ENCODE data around the gene MET. TPM values are rescaled to one million over a fixed set of nuclear protein-coding genes. Genes with fewer than 3 reads are reported as not detected.
A peak's percentile ranks its signal among the peaks of the same experiment; 100 is the strongest.

MET gene
- total and polyA plus RNA-seq, 8 donors, result 2.0 to 23.5 (median 13.4) TPM

GRCh38 chr7:116790025-116790424 lies 118.0 kb downstream of the MET start:
- intact Hi-C loops (cut with DNase I), result no loop called here
- FAIRE-seq (no peak), DNase-seq (no peak), ATAC-seq (no peak)
- H3K27me3 ChIP-seq, result no peaks in the 10 kb centered on the region
- TF ChIP-seq CTCF (IDR thresholded peaks at IDR 0.05), result no peak
- no peaks in the 10 kb centered on the region for H3K36me3 ChIP-seq
- peaks cover 0 to 12% (median 0%) of the 10 kb centered on the region in 3 donors for H3K4me1 ChIP-seq
- WGBS, 2 donors, result 94 to 99% methylated on average over 3 of the region's 3 CpGs
- H3K4me3 ChIP-seq, result no peak overlapping the region
- H3K9me3 ChIP-seq, result no peaks in the 10 kb centered on the region
- H3K27ac ChIP-seq, result no peak overlapping the region

- WGBS, 2 donors, result 97 to 98% methylated on average over 4 of the region's 4 CpGs
- H3K27me3 ChIP-seq, result no peaks in the 10 kb centered on the region
- DNase-seq (no peak), ATAC-seq (no peak), FAIRE-seq (no peak)
- H3K4me3 ChIP-seq, result no peak overlapping the region
- H3K27ac ChIP-seq, result no peak overlapping the region
- no peak for TF ChIP-seq CTCF (IDR thresholded peaks at IDR 0.05)
- H3K4me1 ChIP-seq, result peaks cover 0 to 11% (median 0%) of the 10 kb centered on the region in 3 donors
- H3K9me3 ChIP-seq, result no peaks in the 10 kb centered on the region
- no peaks in the 10 kb centered on the region for H3K36me3 ChIP-seq
- intact Hi-C loops (cut with DNase I), result no loop called here
Measured at GRCh38 chr7:116792813-116793212, 120.8 kb downstream of the MET start.

- intact Hi-C loops (cut with DNase I), result no loop called here
- FAIRE-seq (no peak), DNase-seq (no peak), ATAC-seq (no peak)
- no peaks in the 10 kb centered on the region for H3K36me3 ChIP-seq
- H3K9me3 ChIP-seq, result no peaks in the 10 kb centered on the region
- H3K4me1 ChIP-seq, result peaks cover 0 to 5% (median 0%) of the 10 kb centered on the region in 3 donors
- WGBS, 2 donors, result 87 to 92% methylated on average over 5 of the region's 5 CpGs
- H3K27ac ChIP-seq, result no peak overlapping the region
- H3K4me3 ChIP-seq, result no peak overlapping the region
- TF ChIP-seq CTCF (IDR thresholded peaks at IDR 0.05), result no peak
- H3K27me3 ChIP-seq, result no peaks in the 10 kb centered on the region
Measured at GRCh38 chr7:116793795-116794340, 121.9 kb downstream of the MET start.

GRCh38 chr7:116796471-116796870 lies 124.5 kb downstream of the MET start:
- FAIRE-seq (no peak), ATAC-seq (no peak), DNase-seq (no peak)
- no peaks in the 10 kb centered on the region for H3K27me3 ChIP-seq
- H3K27ac ChIP-seq, result no peak overlapping the region
- no peak overlapping the region for H3K4me3 ChIP-seq
- peaks cover 0 to 5% (median 0%) of the 10 kb centered on the region in 3 donors for H3K4me1 ChIP-seq
- H3K36me3 ChIP-seq, result no peaks in the 10 kb centered on the region
- no peak for TF ChIP-seq CTCF (IDR thresholded peaks at IDR 0.05)
- WGBS, 2 donors, result 93 to 98% methylated on average over 5 of the region's 5 CpGs
- no peaks in the 10 kb centered on the region for H3K9me3 ChIP-seq
- intact Hi-C loops (cut with DNase I), result no loop called here

- H3K4me1 ChIP-seq, result peaks cover 0 to 5% (median 0%) of the 10 kb centered on the region in 3 donors
- DNase-seq (no peak), ATAC-seq (peak in 3 of 4 donors; percentile 62 to 80 (median 67)), FAIRE-seq (no peak)
- no peaks in the 10 kb centered on the region for H3K9me3 ChIP-seq
- WGBS, 2 donors, result 44 to 55% methylated on average over 2 of the region's 2 CpGs
- no peak overlapping the region for H3K27ac ChIP-seq
- intact Hi-C loops (cut with DNase I), result no loop called here
- no peak for TF ChIP-seq CTCF (IDR thresholded peaks at IDR 0.05)
- H3K27me3 ChIP-seq, result no peaks in the 10 kb centered on the region
- no peaks in the 10 kb centered on the region for H3K36me3 ChIP-seq
- no peak overlapping the region for H3K4me3 ChIP-seq
Measured at GRCh38 chr7:116797612-116798011, 125.6 kb downstream of the MET start.
